Dermis blood vessel endothelial cell (primary cell): ENCODE measurements around the gene FSD2. TPM values are rescaled to one million over a fixed set of nuclear protein-coding genes. Genes with fewer than 3 reads are reported as not detected.
A peak's percentile ranks its signal among the peaks of the same experiment; 100 is the strongest.

Experiments
- DNase-seq: peaks from one replicate; pipeline ENCODE4 v3.0.0; 2010
- total RNA-seq: library from RNA; depleted of rRNA; stranded (reverse); fragments of >200 nt; gene quantifications from 2 replicates; pipeline ENCODE4 v1.2.3, GENCODE V29; 2014

The FSD2 gene, protein sequence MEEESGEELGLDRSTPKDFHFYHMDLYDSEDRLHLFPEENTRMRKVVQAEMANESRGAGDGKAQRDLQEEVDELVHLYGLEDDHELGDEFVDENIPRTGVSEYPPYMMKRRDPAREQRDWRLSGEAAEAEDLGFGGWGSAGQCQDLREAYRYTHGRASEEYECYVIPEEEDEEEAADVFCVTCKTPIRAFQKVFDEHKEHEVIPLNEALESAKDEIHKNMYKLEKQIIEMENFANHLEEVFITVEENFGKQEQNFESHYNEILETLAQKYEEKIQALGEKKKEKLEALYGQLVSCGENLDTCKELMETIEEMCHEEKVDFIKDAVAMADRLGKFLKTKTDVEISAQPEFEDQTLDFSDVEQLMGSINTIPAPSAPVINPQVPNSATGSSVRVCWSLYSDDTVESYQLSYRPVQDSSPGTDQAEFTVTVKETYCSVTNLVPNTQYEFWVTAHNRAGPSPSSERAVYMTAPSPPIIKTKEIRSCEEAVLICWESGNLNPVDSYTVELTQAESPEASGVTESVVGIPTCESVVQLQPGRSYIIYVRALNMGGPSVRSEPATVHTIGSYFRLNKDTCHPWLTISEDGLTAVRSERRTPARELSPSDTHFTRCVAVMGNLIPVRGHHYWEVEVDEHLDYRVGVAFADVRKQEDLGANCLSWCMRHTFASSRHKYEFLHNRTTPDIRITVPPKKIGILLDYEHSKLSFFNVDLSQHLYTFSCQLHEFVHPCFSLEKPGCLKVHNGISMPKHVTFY
- not detected in 2 replicates for total RNA-seq

DNA sequence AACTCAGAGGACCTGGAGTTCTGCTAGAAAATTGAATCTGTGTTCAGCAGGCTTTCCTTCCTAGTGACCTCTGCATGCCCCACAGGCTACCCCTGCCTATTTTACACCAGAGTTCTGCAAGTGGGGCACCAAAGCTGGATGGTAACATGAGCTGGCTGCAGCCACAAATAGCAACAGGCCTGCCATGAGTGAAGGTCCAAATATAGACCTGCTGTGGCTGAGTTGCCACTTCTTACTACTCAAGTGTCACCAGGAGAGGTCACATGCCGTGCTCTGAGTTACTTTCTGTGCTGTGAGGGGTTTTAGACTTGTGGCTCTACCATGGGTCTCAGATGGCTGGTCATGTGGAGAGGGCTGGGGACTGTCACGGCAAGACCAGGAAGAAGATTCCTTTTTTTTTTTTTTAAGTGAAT, at the start of gene FSD2:
Gene FSD2 (minus strand): TSS at position 76 of the 413 bp plus-strand sequence. CDS start 18,679 bp downstream, outside the sequence.
- DNase-seq = no peak

GRCh38 chr15:82854554-82854953, 48.7 kb upstream of the FSD2 start:
- DNase-seq = no peak

DNA sequence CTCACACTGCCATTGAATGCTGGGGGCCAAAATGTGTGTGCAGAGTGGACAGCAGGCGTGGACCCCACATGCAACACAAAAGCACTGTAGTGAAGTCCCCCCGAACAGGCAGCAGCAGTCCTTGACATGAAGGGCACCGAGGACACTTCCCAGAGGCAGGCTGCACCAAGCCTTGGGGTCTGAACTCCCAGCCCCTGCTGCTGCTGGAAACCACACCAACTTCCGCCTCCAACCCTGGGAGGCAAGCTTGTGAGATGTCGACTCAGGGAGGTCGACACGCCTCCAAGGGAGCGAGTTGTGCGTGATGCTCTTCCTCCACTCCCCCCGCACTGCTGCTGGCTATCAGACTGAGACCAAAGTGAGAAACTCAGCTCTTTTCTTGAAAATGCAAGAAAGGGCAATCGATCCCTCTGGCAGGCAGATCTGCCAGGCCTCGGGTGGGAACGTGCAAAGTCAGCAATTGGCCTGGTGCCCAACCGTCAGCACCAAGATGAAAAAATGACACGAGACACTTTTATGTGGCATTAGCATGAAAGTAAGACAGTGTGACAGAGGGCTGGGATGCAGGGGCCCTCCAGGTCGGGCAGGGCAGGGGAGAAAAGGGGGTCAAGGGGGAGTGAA, 47.2 kb upstream of the FSD2 start:
- DNase-seq = no peak

DNA sequence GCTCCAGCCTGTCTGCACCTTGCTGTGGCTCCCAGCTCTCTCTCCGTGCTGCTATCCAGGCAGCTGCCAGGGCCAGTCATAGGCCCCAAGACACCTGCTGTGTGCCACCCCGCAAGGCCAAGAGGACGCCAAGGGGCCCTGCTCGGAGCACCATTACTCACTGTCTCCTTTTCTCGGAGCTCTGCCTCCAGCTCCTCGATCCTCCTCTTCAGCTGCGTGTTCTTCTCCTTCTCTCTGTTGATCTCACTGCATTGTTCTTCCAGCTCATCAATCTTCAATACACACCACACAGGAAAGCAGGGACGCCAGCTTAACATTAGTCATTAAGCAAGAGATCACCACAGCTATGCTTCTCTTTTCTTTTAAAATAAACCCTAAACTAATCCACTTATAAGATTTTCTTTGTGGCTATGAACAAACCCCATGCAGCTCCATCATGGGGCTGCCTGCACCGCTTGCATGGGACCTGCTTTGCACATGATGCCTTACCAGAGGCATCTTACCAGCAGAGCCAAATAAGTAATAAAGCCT, 46.2 kb upstream of the FSD2 start:
- DNase-seq = no peak

- DNase-seq = no peak
Measured at GRCh38 chr15:82851306-82851850, 45.5 kb upstream of the FSD2 start.

GRCh38 chr15:82850731-82851130, 44.9 kb upstream of the FSD2 start:
- DNase-seq = no peak

DNA sequence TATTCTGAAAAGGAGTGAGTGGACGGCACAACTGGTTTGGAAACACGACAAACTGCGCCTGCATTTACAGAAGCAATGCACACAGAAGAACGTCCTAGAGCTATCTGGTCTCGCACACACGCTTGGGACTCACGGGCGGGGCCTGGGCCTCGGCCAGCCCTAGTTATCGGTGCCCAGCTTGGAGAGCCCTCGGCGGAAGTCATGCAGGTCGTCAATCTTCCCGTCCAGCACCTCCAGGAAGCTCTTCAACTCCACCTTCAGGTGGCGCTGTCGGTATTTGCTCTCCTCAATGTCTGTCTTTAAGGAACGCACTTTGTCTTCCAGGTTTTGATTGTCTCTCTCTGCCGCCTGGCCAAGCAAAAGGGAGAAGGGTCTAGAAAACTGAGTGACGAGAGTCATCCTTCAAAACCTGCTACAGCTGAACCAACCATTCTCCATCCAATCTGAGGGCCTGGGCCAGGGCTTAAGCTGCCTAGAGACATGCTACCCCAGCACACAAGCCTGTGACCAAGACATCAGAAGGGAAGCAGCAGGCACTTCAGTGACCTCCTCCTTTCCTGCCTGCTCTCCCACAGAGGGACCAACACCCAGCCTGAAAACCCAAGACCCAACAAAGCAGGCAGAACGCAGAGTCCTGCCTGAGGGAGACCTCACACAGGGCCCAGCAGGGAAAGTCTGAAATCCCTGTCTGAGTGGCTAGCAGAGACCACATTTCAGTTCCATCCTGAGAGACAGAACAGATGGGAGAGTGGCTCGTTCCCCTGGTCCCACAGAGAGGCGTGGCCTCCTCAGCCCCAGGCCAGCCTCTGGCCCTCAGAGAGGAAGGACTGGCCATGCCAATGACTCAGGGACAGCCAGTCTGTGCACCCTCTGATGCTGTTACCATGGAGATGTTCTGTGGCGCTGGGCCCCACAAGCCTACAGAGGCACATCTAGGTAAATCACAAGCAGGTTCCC, 44.0 kb upstream of the FSD2 start:
- DNase-seq = peak; percentile 77

GRCh38 chr15:82848241-82848993, 42.5 kb upstream of the FSD2 start:
- no peak for DNase-seq

- DNase-seq = no peak
Measured at GRCh38 chr15:82847703-82848102, 41.8 kb upstream of the FSD2 start.

DNA sequence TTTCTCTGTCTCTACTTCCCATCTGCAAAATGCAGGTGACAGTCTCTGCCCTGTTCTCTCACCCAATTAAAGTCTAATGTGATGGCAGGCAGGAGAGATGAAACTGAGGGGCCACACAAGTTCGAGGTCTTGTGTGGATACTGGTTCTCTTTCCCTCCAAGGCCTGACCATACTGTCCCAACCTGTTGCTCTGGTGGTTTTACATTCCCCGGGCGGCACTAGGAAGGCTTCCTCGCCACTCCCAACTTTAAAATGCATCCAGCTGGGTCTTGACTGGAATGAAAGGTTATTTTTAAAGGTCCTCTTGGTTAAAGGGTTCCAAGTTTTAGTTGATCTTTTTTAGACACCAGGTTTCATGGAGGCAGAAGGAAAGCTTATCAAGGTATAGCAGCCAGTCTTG, 40.8 kb upstream of the FSD2 start:
- no peak for DNase-seq

- DNase-seq = no peak
Measured at GRCh38 chr15:82845686-82846085, 39.8 kb upstream of the FSD2 start.

DNA sequence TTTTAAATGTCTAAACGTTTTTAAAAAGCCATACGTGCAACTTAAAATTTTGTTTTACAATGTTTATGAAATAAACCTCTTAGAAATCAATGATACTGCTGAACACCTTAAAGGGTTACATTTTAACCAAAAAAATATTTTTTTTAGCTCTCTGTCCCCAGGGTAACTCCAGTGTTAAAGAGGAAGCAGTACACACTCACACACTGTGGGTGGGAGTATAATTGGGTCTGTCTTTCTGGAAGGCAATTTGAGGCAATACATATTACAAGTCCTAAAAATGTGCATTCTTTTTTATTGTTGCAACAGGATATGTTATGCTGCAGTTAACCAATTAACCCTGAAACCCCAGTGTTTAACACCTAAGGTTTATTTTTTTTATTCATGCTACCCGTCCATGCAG, 37.7 kb upstream of the FSD2 start:
- DNase-seq = no peak

DNA sequence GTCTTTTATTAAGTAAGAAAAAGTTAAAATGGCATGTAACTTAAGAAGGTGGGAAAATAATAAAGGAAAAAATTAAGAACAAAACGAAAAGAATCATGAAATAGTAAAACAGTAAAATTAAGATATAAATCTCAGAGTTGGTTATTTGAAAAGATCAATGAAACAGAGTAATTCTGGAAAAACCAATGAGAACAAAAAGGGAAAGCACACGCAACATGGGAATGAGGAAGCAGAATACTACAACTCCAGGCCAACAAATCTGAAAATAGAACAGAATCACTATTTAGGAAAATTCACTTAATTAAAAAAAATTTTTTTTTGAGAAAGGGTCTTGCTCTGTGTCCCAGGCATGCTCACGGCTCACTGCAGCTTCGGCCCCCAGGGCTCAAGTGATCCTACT, 34.3 kb upstream of the FSD2 start:
- no peak for DNase-seq

GRCh38 chr15:82839136-82839535, 33.3 kb upstream of the FSD2 start:
- no peak for DNase-seq

DNA sequence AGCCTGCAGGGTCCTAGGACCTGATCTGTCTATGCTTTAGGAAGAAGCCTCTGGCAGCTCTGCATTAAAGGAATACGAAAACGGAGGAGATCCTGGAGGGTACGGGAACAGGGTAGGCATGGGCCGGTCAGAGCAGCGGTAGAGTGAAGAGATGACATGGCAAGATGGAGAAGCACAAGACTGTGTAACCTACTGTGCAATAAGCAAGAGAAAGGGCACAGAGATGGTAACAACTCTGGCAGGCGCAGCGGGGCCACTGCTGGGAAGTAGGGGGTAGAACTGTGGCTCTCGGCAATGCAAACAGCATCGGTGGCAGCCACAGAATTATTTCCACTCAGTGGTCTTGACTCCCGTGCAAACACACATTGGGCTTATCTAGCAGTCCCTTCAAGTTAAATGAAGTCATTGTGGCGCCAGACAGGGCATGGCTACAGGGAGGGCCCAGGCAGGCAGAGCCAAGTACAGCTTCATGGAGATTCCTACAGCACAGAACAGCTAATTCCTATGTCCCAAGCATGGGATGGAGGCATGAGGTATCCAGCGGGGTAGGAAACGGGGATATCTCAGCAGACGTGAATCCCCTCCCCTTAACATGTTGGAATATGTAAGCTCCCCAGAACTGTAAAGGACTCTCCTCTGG, 32.3 kb upstream of the FSD2 start:
- DNase-seq = no peak

DNA sequence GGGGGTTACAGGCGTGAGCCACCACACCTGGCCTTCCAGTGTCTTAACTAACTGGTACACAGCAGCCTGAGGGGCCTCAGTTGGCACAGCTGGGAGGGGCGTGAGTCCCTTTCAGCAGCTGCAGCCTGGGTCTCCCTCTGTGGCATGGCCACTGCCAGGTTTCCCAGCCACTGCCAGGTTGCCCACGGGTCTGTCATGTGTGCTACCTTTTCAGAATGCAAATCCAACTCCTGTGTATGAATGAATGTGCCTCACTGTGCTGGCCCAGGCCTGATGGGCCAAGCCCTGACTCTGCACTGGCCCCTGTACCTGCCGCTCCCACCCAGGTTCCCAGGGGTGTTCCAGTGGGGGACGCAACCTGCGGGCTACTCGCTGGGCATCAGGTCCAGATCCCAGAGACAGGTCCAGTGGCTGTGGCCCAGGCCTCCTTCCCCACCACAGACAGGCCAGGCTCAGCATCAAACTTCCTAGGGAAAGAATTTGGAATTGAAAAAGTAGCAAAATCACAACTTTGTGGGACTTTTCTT, 29.6 kb upstream of the FSD2 start:
- no peak for DNase-seq

DNA sequence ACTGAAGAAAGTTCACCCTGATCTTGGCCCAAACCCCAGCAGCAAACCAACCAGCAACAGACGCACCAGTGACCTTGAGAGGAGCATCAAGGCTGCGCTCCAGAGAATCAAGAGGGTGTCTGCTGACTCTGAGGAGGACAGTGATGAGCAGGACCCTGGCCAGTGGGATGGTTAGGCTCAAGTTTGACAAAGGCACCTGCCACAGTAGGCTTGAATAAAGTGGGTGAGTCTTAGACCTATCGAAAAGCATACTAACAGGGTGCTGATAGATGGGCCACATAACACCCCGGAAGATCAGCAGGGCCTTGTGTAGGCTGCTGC, 27.5 kb upstream of the FSD2 start:
- DNase-seq = no peak

DNA sequence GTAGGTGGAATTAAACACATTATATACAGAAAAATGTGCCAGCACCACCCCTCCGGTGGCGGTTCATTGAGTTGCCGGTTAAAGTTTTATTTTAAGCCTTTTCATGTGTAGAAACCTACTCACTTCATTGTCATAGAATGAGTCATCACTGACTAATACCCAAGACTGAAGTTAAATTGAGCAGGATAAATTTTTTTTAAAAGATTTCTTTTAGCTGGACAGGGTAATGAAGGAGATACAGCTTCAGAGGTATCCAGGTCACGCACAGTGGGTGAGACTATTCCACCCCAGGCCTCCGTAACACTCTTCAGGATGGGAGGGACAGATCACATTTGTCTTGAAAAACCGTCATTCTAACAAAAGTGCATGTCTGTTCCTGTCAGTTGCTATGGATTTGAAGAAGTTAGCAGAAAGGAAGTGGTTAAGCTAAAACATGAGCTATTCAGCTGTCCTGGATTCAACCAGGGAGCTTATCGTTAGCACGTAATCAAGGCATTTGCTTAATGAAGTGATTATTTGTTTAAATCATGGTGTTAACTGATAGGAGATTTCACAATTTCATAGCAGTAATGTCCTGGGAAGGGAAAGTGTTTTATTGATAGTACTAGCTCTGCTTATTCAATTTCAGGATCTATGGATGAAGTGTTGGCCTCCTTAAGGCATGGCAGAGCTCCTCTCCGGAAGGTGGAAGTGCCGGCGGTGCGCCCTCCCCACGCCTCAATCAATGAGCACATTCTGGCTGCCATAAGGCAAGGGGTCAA, 26.9 kb upstream of the FSD2 start:
- DNase-seq = peak; percentile 76

- DNase-seq = no peak
Measured at GRCh38 chr15:82831894-82832600, 26.2 kb upstream of the FSD2 start.
